Mammary epithelial cell (primary cell): ENCODE results near the gene PBOV1.

Experiments used
- CTCF ChIP-seq, 2 donors: IDR thresholded peaks in 1 of 2; conservative IDR thresholded peaks in 1 of 2; 2 replicates each; pipeline ENCODE4 v1.5.1; 2011 to 2012; ENCODE audit warnings: inconsistent platforms in 2 of 2, low read length in 2 of 2, mild to moderate bottlenecking in 2 of 2, control low read depth in 1 of 2, low read depth in 1 of 2; ENCODE audit not compliant: insufficient read depth in 1 of 2; ENCODE audit errors: extremely low read depth in 1 of 2
- EZH2 ChIP-seq: IDR thresholded peaks from 2 replicates; pipeline ENCODE4 v1.6.1; 2012; ENCODE audit warnings: low read length, inconsistent platforms, borderline replicate concordance

GRCh38 chr6:138225953-138226352 is 7.7 kb upstream of the PBOV1 start:
- TF ChIP-seq CTCF (conservative IDR thresholded peaks at IDR 0.05 in 1 of 2, IDR thresholded peaks at IDR 0.05 in 1 of 2; ENCODE audit: extremely low read depth in 1 of 2, insufficient read depth in 1 of 2, low read depth in 1 of 2, low read length in 2 of 2) = no peak
- TF ChIP-seq EZH2 = no peak
